NB4 (cell line): ENCODE data around the gene COQ3.

Experiments used
- CTCF ChIP-seq: IDR thresholded peaks from one replicate; pipeline ENCODE4 v1.5.1; 2012; ENCODE audit warnings: low read depth, low read length
- POLR2A ChIP-seq: IDR thresholded peaks from 2 replicates; pipeline ENCODE4 v1.6.1; 2011; ENCODE audit warnings: mild to moderate bottlenecking; ENCODE audit not compliant: insufficient read length; ENCODE audit errors: extremely low read depth

- TF ChIP-seq POLR2A (no peak), CTCF (no peak)
These were observed 47.4 kb downstream of the COQ3 start for GRCh38 chr6:99346595-99346994.
